ENCODE measurements around the gene KRT86.

GRCh38 chr12:52347016-52347415, 72.6 kb downstream of the KRT86 start:
- no peak for TF ChIP-seq EZH2 (IDR thresholded peaks at IDR 0.05; ENCODE audit: borderline replicate concordance, insufficient read depth, low read depth, low read length, poor library complexity, severe bottlenecking)
- no peak for TF ChIP-seq CTCF (IDR thresholded peaks at IDR 0.05)
